ENCODE measurements around the gene DYSF.

DYSF gene

DNA sequence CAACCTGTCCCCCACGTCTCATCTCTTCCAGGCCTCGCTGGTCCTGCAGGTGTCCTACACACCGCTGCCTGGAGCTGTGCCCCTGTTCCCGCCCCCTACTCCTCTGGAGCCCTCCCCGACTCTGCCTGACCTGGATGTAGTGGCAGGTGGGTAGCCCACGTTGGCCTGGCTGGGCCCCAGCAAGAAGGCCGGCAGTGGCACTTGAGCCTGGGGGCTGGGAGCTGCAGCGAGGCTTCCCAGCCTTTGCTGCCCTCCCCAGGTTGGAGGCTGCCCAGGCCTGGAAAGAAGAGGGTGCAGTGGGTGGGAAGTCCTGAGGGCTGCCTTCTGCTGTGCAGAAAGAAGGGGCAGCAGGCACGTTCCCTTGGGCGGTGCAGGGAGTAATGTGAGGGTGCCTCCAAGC lies 58.4 kb downstream of the DYSF start:
- Histone ChIP-seq H3K27ac (ENCODE audit: insufficient read depth in 1 of 2, low read depth in 1 of 2, low read length in 2 of 2, poor library complexity in 1 of 2, severe bottlenecking in 2 of 2) (no peak overlapping the region), H3K36me3 (ENCODE audit: control insufficient read depth in 4 of 4, insufficient read depth in 4 of 4, low read length in 3 of 4) (no peaks in the 10 kb centered on the region), H3K9me3 (ENCODE audit: control extremely low read depth in 1 of 5, control insufficient read depth in 4 of 5, insufficient read depth in 2 of 5, low read depth in 1 of 5, low read length in 4 of 5) (no peaks in the 10 kb centered on the region), H3K27me3 (replicated peaks in 2 of 5; ENCODE audit: control insufficient read depth in 4 of 5, insufficient read depth in 5 of 5, low read length in 4 of 5) (peaks cover 0 to 3% (median 1%) of the 10 kb centered on the region in 5 experiments), H3K4me1 (ENCODE audit: control extremely low read depth in 1 of 4, control insufficient read depth in 4 of 4, insufficient read depth in 4 of 4, low read length in 3 of 4) (no peaks in the 10 kb centered on the region), H3K4me3 (ENCODE audit: control insufficient read depth in 1 of 7, extremely low read depth in 1 of 7, insufficient read depth in 4 of 7, low read depth in 2 of 7, low read length in 6 of 7) (no peak overlapping the region)
- no peak for DNase-seq
- CTCF ChIA-PET, result interaction anchor here (0.6 to 6.9 kb wide), 6 partner anchors 10 to 357 kb away, joined by 3 to 71 read pairs (median 6); no protein-coding TSS in a partner anchor
- WGBS (ENCODE audit: insufficient coverage), result 92% methylated on average over 7 of the region's 10 CpGs
- POLR2A ChIA-PET, result no interaction called here

DNA sequence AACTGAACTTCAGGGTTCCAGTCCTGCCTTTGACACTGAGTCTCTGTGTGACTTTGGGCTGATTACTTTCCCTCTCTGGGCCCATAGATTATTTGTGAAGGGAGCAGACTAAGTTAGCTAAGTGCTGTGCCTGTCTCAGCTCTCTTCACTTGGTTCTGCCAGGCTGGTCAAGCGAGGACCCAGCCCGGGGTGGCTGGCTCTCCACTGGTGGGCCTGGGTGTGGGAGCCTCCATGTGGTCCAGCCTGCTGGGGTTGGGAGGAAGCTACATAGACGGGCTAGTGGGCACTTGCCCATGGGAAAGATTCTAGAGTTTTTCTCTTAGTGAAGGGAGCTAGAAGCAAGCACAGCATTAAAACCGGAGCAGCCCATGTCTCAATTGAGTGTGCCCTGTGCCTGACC lies 59.0 kb downstream of the DYSF start:
- H3K4me1 ChIP-seq (ENCODE audit: control extremely low read depth in 1 of 4, control insufficient read depth in 4 of 4, insufficient read depth in 4 of 4, low read length in 3 of 4), result no peaks in the 10 kb centered on the region
- peaks cover 0 to 4% (median 2%) of the 10 kb centered on the region in 5 experiments for H3K27me3 ChIP-seq (replicated peaks in 2 of 5; ENCODE audit: control insufficient read depth in 4 of 5, insufficient read depth in 5 of 5, low read length in 4 of 5)
- H3K27ac ChIP-seq (ENCODE audit: insufficient read depth in 1 of 2, low read depth in 1 of 2, low read length in 2 of 2, poor library complexity in 1 of 2, severe bottlenecking in 2 of 2), result no peak overlapping the region
- no peak for DNase-seq
- 94% methylated on average over 4 of the region's 4 CpGs for WGBS (ENCODE audit: insufficient coverage)
- ChIA-PET CTCF (interaction anchor here (0.6 to 3.7 kb wide), 4 partner anchors 13 to 357 kb away, joined by 3 to 28 read pairs (median 12); no protein-coding TSS in a partner anchor), POLR2A (no interaction called here)
- H3K4me3 ChIP-seq (ENCODE audit: control insufficient read depth in 1 of 7, extremely low read depth in 1 of 7, insufficient read depth in 4 of 7, low read depth in 2 of 7, low read length in 6 of 7), result no peak overlapping the region
- no peaks in the 10 kb centered on the region for H3K9me3 ChIP-seq (ENCODE audit: control extremely low read depth in 1 of 5, control insufficient read depth in 4 of 5, insufficient read depth in 2 of 5, low read depth in 1 of 5, low read length in 4 of 5)
- no peaks in the 10 kb centered on the region for H3K36me3 ChIP-seq (ENCODE audit: control insufficient read depth in 4 of 4, insufficient read depth in 4 of 4, low read length in 3 of 4)

DNA sequence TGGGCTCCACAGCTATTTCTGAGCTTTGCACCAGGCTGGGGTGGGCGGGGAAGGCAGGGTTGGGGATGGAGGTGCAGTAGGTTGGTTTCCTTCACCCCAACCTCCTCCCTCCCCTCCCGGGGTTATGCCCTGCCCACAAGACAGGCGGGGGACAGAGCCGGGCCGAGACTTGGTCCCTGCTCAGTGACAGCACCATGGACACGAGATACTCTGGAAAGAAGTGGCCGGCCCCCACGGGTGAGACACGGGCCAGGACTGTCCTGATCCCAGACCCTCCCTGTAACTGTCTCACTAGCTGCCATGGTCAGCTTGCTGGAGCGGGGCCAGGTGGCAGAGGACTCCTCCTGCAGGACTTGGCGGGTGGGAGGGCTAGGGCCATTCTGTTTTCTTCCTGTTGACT lies 59.7 kb downstream of the DYSF start:
- Histone ChIP-seq H3K9me3 (ENCODE audit: control extremely low read depth in 1 of 5, control insufficient read depth in 4 of 5, insufficient read depth in 2 of 5, low read depth in 1 of 5, low read length in 4 of 5) (no peaks in the 10 kb centered on the region), H3K4me1 (ENCODE audit: control extremely low read depth in 1 of 4, control insufficient read depth in 4 of 4, insufficient read depth in 4 of 4, low read length in 3 of 4) (no peaks in the 10 kb centered on the region), H3K36me3 (ENCODE audit: control insufficient read depth in 4 of 4, insufficient read depth in 4 of 4, low read length in 3 of 4) (no peaks in the 10 kb centered on the region), H3K27ac (ENCODE audit: insufficient read depth in 1 of 2, low read depth in 1 of 2, low read length in 2 of 2, poor library complexity in 1 of 2, severe bottlenecking in 2 of 2) (no peak overlapping the region), H3K4me3 (ENCODE audit: control insufficient read depth in 1 of 7, extremely low read depth in 1 of 7, insufficient read depth in 4 of 7, low read depth in 2 of 7, low read length in 6 of 7) (no peak overlapping the region), H3K27me3 (replicated peaks in 2 of 5; ENCODE audit: control insufficient read depth in 4 of 5, insufficient read depth in 5 of 5, low read length in 4 of 5) (peaks cover 0 to 4% (median 2%) of the 10 kb centered on the region in 5 experiments)
- 92% methylated on average over 9 of the region's 11 CpGs for WGBS (ENCODE audit: insufficient coverage)
- CTCF ChIA-PET, result interaction anchor here (3.3 to 3.7 kb wide), 2 partner anchors 213 to 358 kb away, joined by 20 to 28 read pairs; no protein-coding TSS in a partner anchor
- no peak for DNase-seq
- POLR2A ChIA-PET, result no interaction called here

DNA sequence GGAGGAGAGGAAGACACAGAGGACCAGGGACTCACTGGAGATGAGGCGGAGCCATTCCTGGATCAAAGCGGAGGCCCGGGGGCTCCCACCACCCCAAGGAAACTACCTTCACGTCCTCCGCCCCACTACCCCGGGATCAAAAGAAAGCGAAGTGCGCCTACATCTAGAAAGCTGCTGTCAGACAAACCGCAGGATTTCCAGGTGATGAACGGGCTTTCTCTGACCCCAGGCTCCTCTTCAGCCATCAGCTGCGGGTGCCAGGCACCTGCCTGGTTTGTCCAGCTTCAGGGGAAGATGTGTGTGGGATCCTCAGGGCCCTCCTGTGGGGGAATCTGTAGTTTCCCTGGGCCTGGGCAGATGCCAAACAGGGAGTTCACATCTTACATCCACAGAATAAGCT lies 60.4 kb downstream of the DYSF start:
- Histone ChIP-seq H3K36me3 (ENCODE audit: control insufficient read depth in 4 of 4, insufficient read depth in 4 of 4, low read length in 3 of 4) (no peaks in the 10 kb centered on the region), H3K27me3 (replicated peaks in 2 of 5; ENCODE audit: control insufficient read depth in 4 of 5, insufficient read depth in 5 of 5, low read length in 4 of 5) (peaks cover 0 to 4% (median 2%) of the 10 kb centered on the region in 5 experiments)
- POLR2A ChIA-PET, result no interaction called here

DNA sequence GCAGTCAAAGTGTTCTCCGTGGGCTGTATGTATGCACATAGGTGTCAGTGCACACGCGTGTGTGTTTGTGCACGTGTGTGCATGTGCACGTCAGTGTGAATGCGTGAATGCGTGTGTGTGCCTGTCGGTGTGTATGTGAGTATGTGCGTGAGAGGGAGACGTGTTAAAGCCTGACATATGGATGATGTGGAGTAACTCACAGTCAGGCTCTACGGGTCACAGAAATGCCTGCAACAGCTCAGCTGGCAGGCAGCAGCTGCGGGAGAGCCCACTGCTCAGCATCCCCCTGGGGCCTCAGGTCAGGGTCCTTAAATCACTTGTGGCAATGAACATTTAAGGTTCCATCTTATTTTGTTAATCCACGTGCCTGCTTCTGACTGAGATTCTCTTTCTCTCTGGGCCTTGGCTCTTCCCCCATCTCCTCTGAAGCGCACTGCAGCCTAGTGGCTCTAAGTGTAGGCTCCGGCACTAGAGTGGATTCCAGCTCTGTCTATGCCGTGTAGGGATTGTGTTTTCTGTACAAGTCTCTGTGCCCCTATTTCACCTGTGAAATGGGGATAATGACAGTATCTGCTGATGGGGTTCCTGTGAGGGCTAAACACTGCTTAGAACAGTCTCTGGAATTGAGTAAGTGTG lies 63.0 kb downstream of the DYSF start:
- no peaks in the 10 kb centered on the region for H3K9me3 ChIP-seq (ENCODE audit: control extremely low read depth in 1 of 5, control insufficient read depth in 4 of 5, insufficient read depth in 2 of 5, low read depth in 1 of 5, low read length in 4 of 5)
- H3K27me3 ChIP-seq (replicated peaks in 2 of 5; ENCODE audit: control insufficient read depth in 4 of 5, insufficient read depth in 5 of 5, low read length in 4 of 5), result peaks cover 0 to 4% (median 2%) of the 10 kb centered on the region in 5 experiments
- WGBS (ENCODE audit: insufficient coverage), result 96% methylated on average over 13 of the region's 16 CpGs
- H3K4me3 ChIP-seq (ENCODE audit: control insufficient read depth in 1 of 7, extremely low read depth in 1 of 7, insufficient read depth in 4 of 7, low read depth in 2 of 7, low read length in 6 of 7), result no peak overlapping the region
- no peak for DNase-seq
- POLR2A ChIA-PET, result no interaction called here
- H3K4me1 ChIP-seq (ENCODE audit: control extremely low read depth in 1 of 4, control insufficient read depth in 4 of 4, insufficient read depth in 4 of 4, low read length in 3 of 4), result no peaks in the 10 kb centered on the region
- no peak overlapping the region for H3K27ac ChIP-seq (ENCODE audit: insufficient read depth in 1 of 2, low read depth in 1 of 2, low read length in 2 of 2, poor library complexity in 1 of 2, severe bottlenecking in 2 of 2)
- CTCF ChIA-PET, result no interaction called here
- no peaks in the 10 kb centered on the region for H3K36me3 ChIP-seq (ENCODE audit: control insufficient read depth in 4 of 4, insufficient read depth in 4 of 4, low read length in 3 of 4)

More for the DNA sequence above, 60.4 kb downstream of the DYSF start:
- no peaks in the 10 kb centered on the region for H3K9me3 ChIP-seq (ENCODE audit: control extremely low read depth in 1 of 5, control insufficient read depth in 4 of 5, insufficient read depth in 2 of 5, low read depth in 1 of 5, low read length in 4 of 5)
- no peak overlapping the region for H3K27ac ChIP-seq (ENCODE audit: insufficient read depth in 1 of 2, low read depth in 1 of 2, low read length in 2 of 2, poor library complexity in 1 of 2, severe bottlenecking in 2 of 2)
- CTCF ChIA-PET, result interaction anchor here (0.6 to 3.7 kb wide), 4 partner anchors 214 to 292 kb away, joined by 3 to 28 read pairs (median 4); no protein-coding TSS in a partner anchor
- H3K4me3 ChIP-seq (ENCODE audit: control insufficient read depth in 1 of 7, extremely low read depth in 1 of 7, insufficient read depth in 4 of 7, low read depth in 2 of 7, low read length in 6 of 7), result no peak overlapping the region
- no peaks in the 10 kb centered on the region for H3K4me1 ChIP-seq (ENCODE audit: control extremely low read depth in 1 of 4, control insufficient read depth in 4 of 4, insufficient read depth in 4 of 4, low read length in 3 of 4)
- DNase-seq, result no peak
- whole genome bisulfite sequencing (ENCODE audit: insufficient coverage), result 100% methylated on average over 10 of the region's 11 CpGs

DNA sequence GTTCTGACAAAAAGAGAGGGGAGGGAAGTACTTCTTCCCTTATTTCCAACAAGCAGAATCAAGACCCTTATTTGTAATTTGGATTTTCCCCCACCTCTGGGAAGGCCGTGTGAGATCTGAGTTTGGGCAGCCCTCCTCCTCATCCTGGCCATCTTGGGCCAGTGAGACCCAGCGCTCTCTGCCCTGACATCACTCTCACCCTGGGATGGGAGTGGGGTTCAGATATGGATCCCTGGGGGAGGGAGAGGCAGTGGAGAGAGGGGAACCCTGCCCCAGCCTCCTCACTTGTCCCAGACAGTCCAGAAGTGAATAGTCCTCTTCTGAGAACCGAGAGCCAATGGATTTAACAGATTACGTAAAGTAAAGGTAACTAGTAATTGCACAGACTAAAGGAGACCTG lies 64.5 kb downstream of the DYSF start:
- WGBS (ENCODE audit: insufficient coverage), result no CpG with 5 or more reads among the region's 4 CpGs
- CTCF ChIA-PET, result interaction anchor here (0.7 to 2.1 kb wide), 2 partner anchors 13 to 22 kb away, joined by 3 to 6 read pairs; no protein-coding TSS in a partner anchor
- Histone ChIP-seq H3K27me3 (replicated peaks in 2 of 5; ENCODE audit: control insufficient read depth in 4 of 5, insufficient read depth in 5 of 5, low read length in 4 of 5) (peaks cover 0 to 4% (median 2%) of the 10 kb centered on the region in 5 experiments), H3K4me1 (ENCODE audit: control extremely low read depth in 1 of 4, control insufficient read depth in 4 of 4, insufficient read depth in 4 of 4, low read length in 3 of 4) (no peaks in the 10 kb centered on the region), H3K36me3 (ENCODE audit: control insufficient read depth in 4 of 4, insufficient read depth in 4 of 4, low read length in 3 of 4) (no peaks in the 10 kb centered on the region), H3K4me3 (ENCODE audit: control insufficient read depth in 1 of 7, extremely low read depth in 1 of 7, insufficient read depth in 4 of 7, low read depth in 2 of 7, low read length in 6 of 7) (no peak overlapping the region), H3K9me3 (ENCODE audit: control extremely low read depth in 1 of 5, control insufficient read depth in 4 of 5, insufficient read depth in 2 of 5, low read depth in 1 of 5, low read length in 4 of 5) (no peaks in the 10 kb centered on the region), H3K27ac (ENCODE audit: insufficient read depth in 1 of 2, low read depth in 1 of 2, low read length in 2 of 2, poor library complexity in 1 of 2, severe bottlenecking in 2 of 2) (no peak overlapping the region)
- DNase-seq, result no peak
- POLR2A ChIA-PET, result no interaction called here

DNA sequence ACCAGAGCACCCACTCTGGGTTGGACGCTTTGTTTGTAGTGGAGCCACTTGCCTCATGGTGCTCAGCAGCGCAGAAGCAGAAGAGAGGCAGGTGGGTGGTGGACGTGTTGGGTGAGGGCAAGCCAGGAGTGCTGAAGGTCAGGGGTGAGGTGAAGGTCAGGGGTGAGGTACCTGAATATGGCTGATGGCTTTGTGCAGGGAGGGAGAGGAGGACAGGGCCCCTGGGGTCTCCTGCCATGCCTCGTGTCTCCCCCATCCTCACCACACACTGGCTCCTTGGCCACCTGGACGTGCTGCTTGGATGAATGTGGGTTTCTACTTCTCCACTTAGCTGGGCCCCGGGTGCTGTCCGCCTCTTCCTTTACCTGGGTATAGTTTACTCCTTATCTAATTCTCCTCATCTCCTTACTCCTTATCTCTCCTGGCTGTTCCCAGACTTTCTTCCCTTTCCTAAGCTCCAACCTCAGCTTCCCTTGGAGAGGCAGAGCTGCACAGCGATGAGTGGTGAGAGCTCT lies 68.1 kb downstream of the DYSF start:
- Histone ChIP-seq H3K9me3 (ENCODE audit: control extremely low read depth in 1 of 5, control insufficient read depth in 4 of 5, insufficient read depth in 2 of 5, low read depth in 1 of 5, low read length in 4 of 5) (no peaks in the 10 kb centered on the region), H3K36me3 (ENCODE audit: control insufficient read depth in 4 of 4, insufficient read depth in 4 of 4, low read length in 3 of 4) (no peaks in the 10 kb centered on the region), H3K27ac (ENCODE audit: insufficient read depth in 1 of 2, low read depth in 1 of 2, low read length in 2 of 2, poor library complexity in 1 of 2, severe bottlenecking in 2 of 2) (no peak overlapping the region), H3K4me1 (ENCODE audit: control extremely low read depth in 1 of 4, control insufficient read depth in 4 of 4, insufficient read depth in 4 of 4, low read length in 3 of 4) (no peaks in the 10 kb centered on the region), H3K4me3 (ENCODE audit: control insufficient read depth in 1 of 7, extremely low read depth in 1 of 7, insufficient read depth in 4 of 7, low read depth in 2 of 7, low read length in 6 of 7) (no peak overlapping the region), H3K27me3 (replicated peaks in 2 of 5; ENCODE audit: control insufficient read depth in 4 of 5, insufficient read depth in 5 of 5, low read length in 4 of 5) (peaks cover 0 to 5% (median 4%) of the 10 kb centered on the region in 5 experiments)
- no peak for DNase-seq
- POLR2A ChIA-PET, result interaction anchor here (0.5 kb wide), 1 partner anchor 106 kb away, joined by 3 read pairs; no protein-coding TSS in a partner anchor
- CTCF ChIA-PET, result interaction anchor here (0.9 to 1.4 kb wide), 5 partner anchors 9 to 26 kb away, joined by 3 to 5 read pairs (median 3); no protein-coding TSS in a partner anchor
- WGBS (ENCODE audit: insufficient coverage), result 91% methylated on average over 6 of the region's 8 CpGs

Data from common myeloid progenitor, CD34-positive (primary cell).